NCI-H2029 treated with DMSO at 0.1 percent for 48 hours (cell line): ENCODE data around the gene GPR156.

Experiments
- DNase-seq: peaks from one replicate; lab custom pipeline; 2025; lab: John Stamatoyannopoulos, UW

The GPR156 gene

GRCh38 chr3:120125992-120126391 lies 159.0 kb downstream of the GPR156 start:
- no peak for DNase-seq

GRCh38 chr3:120119846-120120510 lies 165.0 kb downstream of the GPR156 start:
- no peak for DNase-seq
